HG02852 (cell line): ENCODE results near the gene XRCC6.
"Not testable (repeated sequence)": the region's sequence is repeated elsewhere in the genome, so short reads cannot be mapped to it uniquely, and the experiment has no call there.

Experiments used
- ATAC-seq: cut with Tn5 transposase; IDR thresholded peaks from one replicate; pipeline ENCODE4 v1.9.1; 2021; ENCODE audit warnings: mild to moderate bottlenecking, moderate library complexity; ENCODE audit not compliant: unreplicated experiment

The XRCC6 gene

DNA sequence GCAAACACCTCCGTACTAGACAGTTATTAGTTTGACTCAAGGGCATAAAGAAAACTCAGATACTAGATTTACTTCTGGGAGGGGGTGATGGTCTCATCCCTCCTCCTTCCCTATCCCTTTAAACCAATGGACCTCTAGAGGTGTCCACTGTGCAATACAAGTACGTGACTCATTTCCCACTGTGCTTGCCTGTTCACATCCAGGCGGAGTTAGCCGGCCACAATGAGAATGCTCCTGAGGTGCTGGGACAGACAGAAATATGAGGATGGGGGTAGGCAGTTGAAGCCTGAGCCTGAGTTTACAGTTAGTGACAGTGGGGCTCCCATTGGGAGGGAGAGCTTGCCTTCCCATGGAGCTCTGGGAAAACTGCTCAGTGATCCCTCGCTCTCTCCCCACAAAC is 23.0 kb upstream of the XRCC6 start:
- no peak for ATAC-seq

- ATAC-seq = no peak
Observed at GRCh38 chr22:41598891-41599635, 22.0 kb upstream of the XRCC6 start.

GRCh38 chr22:41600976-41601375 is 20.1 kb upstream of the XRCC6 start:
- ATAC-seq = no peak

- peak; percentile 91 for ATAC-seq
Observed at GRCh38 chr22:41603873-41604332, 17.2 kb upstream of the XRCC6 start.

- no peak for ATAC-seq
Observed at GRCh38 chr22:41608386-41608785, 12.7 kb upstream of the XRCC6 start.

DNA sequence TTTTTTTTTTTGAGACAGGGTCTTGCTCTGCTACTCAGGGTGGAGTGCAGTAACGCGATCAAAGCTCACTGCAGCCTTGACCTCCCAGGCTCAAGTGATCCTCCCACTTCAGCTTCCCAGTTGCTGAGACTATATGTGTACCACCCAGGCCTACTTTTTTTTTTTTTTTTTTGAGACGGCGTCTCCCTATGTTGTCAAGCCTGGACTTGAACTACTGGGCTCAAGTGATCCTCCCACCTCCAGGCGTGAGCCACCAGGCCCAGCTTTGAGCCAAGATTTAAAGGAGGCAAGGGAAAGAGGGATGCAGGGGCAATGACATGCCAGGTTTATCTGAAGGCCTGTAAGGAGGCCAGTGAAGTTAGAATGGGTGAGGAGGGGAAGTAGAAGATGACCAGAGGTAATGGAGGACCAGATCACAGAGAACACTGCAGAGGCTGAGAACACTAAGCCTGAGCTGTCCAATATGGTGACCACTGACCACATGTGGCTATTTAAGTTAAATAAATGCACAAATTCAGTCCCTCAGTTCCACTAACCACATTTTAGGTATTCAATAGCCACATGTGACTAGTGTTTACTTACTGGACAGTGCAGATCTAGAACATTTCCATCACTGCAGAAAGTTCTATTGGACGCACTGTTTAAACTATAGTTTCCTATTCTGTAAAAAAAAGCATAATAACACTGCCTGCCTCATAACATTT is 8.3 kb upstream of the XRCC6 start:
- no peak for ATAC-seq

GRCh38 chr22:41613456-41613855 is 7.6 kb upstream of the XRCC6 start:
- ATAC-seq = no peak

DNA sequence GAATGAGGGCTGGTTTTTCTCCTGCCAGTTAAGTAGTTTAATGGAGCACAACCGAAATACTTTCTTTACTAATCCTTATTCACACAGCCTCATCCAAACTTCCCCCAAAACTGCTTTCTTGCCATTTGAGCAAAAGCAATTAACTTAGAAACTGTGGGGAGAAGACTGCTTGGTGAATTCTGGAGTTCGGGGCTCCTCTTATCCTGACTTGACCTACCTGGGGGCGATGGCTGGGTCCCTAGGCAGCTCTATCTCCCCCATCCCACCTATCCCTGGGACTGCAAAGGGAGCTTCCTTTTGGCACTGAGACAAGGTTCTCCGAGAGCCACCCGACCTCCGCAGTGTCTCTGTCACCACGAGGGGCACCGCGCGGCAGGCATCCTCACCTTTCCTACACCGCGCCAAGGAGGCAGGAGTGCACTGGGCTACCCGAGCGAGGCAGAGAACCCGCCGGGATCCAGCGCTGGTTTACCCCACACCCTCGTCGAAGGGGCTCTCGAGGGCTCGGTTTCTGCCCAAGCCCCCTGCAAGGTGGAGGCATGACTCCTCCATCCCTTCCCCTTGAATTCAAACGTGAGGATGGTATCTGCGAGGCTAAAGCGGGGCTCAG is 1.0 kb upstream of the XRCC6 start:
- peak; percentile 16 for ATAC-seq

GRCh38 chr22:41620589-41621098 is 451 bp upstream of the XRCC6 start, which contains the start of gene DESI1:
DESI1 (minus strand) TSS chr22:41621043; CDS start chr22:41620839, 204 bp downstream.
- ATAC-seq = peak; percentile 67

GRCh38 chr22:41621911-41622179 is 750 bp downstream of the XRCC6 start:
- ATAC-seq = no peak

GRCh38 chr22:41625577-41625976 is 4.5 kb downstream of the XRCC6 start:
- ATAC-seq = no peak

GRCh38 chr22:41631115-41631514 is 10.0 kb downstream of the XRCC6 start:
- ATAC-seq = not testable (repeated sequence)

- ATAC-seq = not testable (repeated sequence)
Observed at GRCh38 chr22:41631615-41632014, 10.5 kb downstream of the XRCC6 start.

GRCh38 chr22:41634610-41635009 is 13.5 kb downstream of the XRCC6 start:
- not testable (repeated sequence) for ATAC-seq

GRCh38 chr22:41636467-41636866 is 15.4 kb downstream of the XRCC6 start:
- ATAC-seq = no peak

DNA sequence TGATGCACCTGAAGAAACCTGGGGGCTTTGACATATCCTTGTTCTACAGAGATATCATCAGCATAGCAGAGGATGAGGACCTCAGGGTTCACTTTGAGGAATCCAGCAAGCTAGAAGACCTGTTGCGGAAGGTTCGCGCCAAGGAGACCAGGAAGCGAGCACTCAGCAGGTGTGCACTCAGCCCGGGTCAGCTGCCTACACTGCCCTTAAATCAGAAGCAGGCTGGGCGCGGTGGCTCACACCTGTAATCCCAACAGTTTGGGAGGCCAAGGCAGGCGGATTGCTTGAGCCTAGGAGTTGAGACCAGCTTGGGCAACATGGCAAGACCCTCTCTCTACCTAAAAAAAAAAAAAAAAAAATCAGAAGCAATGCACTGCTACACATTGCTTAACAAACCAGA is 16.5 kb downstream of the XRCC6 start:
- not testable (repeated sequence) for ATAC-seq

DNA sequence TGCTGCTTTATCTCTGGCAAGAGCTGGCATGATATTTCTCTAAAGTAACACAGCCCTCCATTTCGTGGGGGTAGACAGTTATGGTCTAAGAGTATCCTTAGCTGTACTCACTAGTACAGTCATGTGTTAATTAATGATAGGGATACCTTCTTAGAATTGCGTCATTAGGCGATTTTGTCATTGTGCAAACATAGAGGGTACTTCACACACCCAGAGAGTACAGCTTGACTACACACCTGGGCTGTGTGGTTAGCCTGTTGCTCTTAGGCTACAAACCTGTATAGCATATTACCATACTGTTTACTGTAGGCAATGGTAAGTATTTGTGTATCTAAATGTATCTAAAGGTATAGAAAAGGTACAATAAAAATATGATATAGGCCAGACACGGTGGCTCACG is 17.0 kb downstream of the XRCC6 start:
- ATAC-seq = no peak

DNA sequence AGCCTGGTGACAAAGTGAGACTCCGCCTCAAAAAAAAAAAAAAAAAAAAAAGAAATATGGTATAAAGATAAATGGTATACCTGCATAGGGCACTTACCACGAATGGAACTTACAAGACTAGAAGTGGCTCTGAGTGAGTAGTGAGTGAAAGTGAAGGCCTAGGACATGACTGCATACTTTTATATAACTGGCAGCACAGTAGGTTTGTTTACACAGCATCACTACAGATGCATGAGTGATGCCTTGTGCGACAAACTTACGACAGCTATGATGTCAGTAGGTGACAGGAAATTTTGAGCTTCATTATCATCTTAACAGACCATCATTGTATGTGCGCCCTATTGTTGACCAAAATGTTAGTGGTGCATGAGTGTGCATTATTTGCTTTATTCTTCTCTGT is 17.7 kb downstream of the XRCC6 start:
- no peak for ATAC-seq

- ATAC-seq = no peak
Observed at GRCh38 chr22:41641854-41642253, 20.8 kb downstream of the XRCC6 start.

- ATAC-seq = no peak
Observed at GRCh38 chr22:41642331-41643110, 21.4 kb downstream of the XRCC6 start.

DNA sequence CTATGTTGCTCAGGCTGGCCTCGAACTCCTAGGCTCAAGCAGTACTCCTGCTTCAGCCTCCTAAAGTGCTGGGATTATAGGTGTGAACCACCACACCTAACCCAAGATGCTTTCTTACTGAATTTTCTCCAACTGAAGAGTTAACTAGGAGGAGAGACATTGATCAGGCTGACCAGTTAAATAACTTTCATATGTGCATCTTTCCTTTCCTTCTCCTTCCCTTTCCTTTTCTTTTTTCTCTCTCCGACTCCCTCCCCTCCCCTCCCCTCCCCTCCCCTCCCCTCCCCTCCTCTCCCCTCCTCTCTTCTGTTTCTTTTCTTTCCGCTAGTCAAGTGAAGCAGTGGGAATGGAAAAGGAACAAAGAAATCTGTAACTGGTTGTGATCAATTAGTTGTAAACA is 26.7 kb downstream of the XRCC6 start:
- ATAC-seq = no peak
